CD4-positive, CD25-positive, alpha-beta regulatory T cell (primary cell): ENCODE results near the gene THOC5. TPM values are rescaled to one million over a fixed set of nuclear protein-coding genes. Genes with fewer than 3 reads are reported as not detected.

Experiments
- ATAC-seq, 2 donors: fragments of 150-1000 bp; cut with Tn5 transposase; one replicate each; pipeline ENCODE4 v1.10.0; 2021; ENCODE audit warnings: low read depth in 2 of 2, moderate number of reproducible peaks in 2 of 2, moderate library complexity in 1 of 2
- DNase-seq, 3 donors: peaks; one replicate each; pipeline versions ENCODE4 v3.0.0 to v3.0.0-alpha.2; 2012 to 2022; ENCODE audit warnings: mixed read lengths in 1 of 3
- H3K27ac ChIP-seq: one replicate; pipeline ENCODE4 v1.7.0; 2013; ENCODE audit warnings: mild to moderate bottlenecking, low read length; ENCODE audit not compliant: insufficient read depth, poor library complexity, severe bottlenecking
- H3K27me3 ChIP-seq: one replicate; pipeline ENCODE4 v1.7.0; 2013; ENCODE audit warnings: low read length; ENCODE audit not compliant: control insufficient read depth, insufficient read depth
- H3K36me3 ChIP-seq: one replicate; pipeline ENCODE4 v1.7.0; 2013; ENCODE audit warnings: mild to moderate bottlenecking, low read length, moderate library complexity; ENCODE audit not compliant: control insufficient read depth, insufficient read depth
- H3K4me1 ChIP-seq: 2 replicates; pipeline ENCODE4 v1.7.0; 2013; ENCODE audit warnings: mild to moderate bottlenecking, low read length; ENCODE audit not compliant: insufficient read depth, control insufficient read depth, poor library complexity, severe bottlenecking
- H3K4me3 ChIP-seq: one replicate; pipeline ENCODE4 v1.7.0; 2013; ENCODE audit warnings: low read depth, mild to moderate bottlenecking, low read length, moderate library complexity
- H3K9me3 ChIP-seq, 2 experiments: 1 replicate in 1 of 2; 2 replicates in 1 of 2; pipeline ENCODE4 v1.7.0; 2013; ENCODE audit warnings: low read length in 2 of 2, mild to moderate bottlenecking in 1 of 2, moderate library complexity in 1 of 2; ENCODE audit not compliant: control insufficient read depth in 2 of 2
- H3K27ac Mint-ChIP-seq, 3 donors: one replicate each; pipeline ENCODE4 v1.8.0; 2020 to 2022; ENCODE audit warnings: mild to moderate bottlenecking in 3 of 3, mixed read lengths in 3 of 3, moderate library complexity in 2 of 3
- H3K27me3 Mint-ChIP-seq: one replicate; pipeline ENCODE4 v1.8.0; 2022; ENCODE audit warnings: mild to moderate bottlenecking, mixed read lengths
- H3K36me3 Mint-ChIP-seq: one replicate; pipeline ENCODE4 v1.8.0; 2020; ENCODE audit warnings: mixed read lengths
- H3K4me1 Mint-ChIP-seq, 4 donors: one replicate each; pipeline ENCODE4 v1.8.0; 2020 to 2022; ENCODE audit warnings: mixed read lengths in 4 of 4, mild to moderate bottlenecking in 1 of 4
- H3K4me3 Mint-ChIP-seq, 4 donors: one replicate each; pipeline ENCODE4 v1.8.0; 2020 to 2022; ENCODE audit warnings: mild to moderate bottlenecking in 4 of 4, mixed read lengths in 4 of 4, moderate library complexity in 3 of 4
- H3K9me3 Mint-ChIP-seq, 7 donors: one replicate each; pipeline ENCODE4 v1.8.0; 2020 to 2022; ENCODE audit warnings: mixed read lengths in 7 of 7, mild to moderate bottlenecking in 3 of 7, moderate library complexity in 2 of 7
- polyA plus RNA-seq, 4 donors: library from polyadenylated mRNA; unstranded; fragments of 300-500 nt; fragmentation: Illumina TruSeq; gene quantifications; one replicate each; pipeline ENCODE4 v1.2.3, GENCODE V29; 2021
- total RNA-seq: library from RNA; stranded (reverse); gene quantifications from one replicate; pipeline ENCODE4 v1.2.3, GENCODE V29; 2022

Gene THOC5
- total and polyA plus RNA-seq, 5 donors from 2014 or later = 27.8 to 54.0 (median 32.5) TPM

DNA sequence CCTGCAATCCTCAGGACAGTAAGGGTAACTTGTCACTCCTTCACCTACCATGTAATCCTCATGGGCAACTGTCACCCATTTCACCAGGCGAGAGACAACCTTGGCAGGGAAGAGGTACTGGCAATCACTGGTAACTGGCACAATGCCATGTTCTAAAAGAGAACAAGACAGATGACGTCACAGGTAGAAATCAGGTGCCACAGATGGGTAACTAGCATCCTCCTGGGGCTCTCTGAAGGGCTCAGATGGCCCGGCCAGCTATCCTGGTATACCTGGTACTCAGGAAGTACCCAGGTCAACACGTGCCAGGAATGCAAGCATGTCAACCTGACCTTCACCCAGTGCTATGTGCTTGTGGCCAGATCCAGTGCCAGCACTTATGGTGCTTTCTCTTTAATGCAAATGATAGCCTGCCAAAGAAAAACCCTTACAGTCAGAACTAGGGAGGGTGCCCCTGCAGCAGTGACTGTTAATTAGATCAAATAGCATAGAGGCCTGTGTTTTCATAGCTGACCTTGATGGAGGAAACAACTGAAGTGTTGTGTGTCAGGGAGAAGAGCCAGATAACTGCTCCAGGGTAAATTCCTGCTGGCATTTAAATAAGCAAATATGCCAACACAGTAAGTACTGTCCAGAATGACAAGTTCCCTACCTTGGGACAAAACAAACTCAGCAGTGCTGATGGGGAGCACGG, 36.2 kb downstream of the THOC5 start:
- Mint-ChIP-seq H3K4me1 (no peaks in the 10 kb centered on the region), H3K27ac (peak overlapping the region in 1 of 3 donors; percentile 8), H3K9me3 (no peaks in the 10 kb centered on the region), H3K27me3 (no peaks in the 10 kb centered on the region), H3K4me3 (no peak overlapping the region), H3K36me3 (peaks cover 45% of the 10 kb centered on the region)
- H3K9me3 ChIP-seq = no peaks in the 10 kb centered on the region
- H3K4me1 ChIP-seq = no peaks in the 10 kb centered on the region
- peaks cover 72% of the 10 kb centered on the region for H3K36me3 ChIP-seq
- no peak for DNase-seq
- H3K27ac ChIP-seq = no peak overlapping the region
- no peaks in the 10 kb centered on the region for H3K27me3 ChIP-seq
- H3K4me3 ChIP-seq = no peak overlapping the region
- ATAC-seq = no peak

DNA sequence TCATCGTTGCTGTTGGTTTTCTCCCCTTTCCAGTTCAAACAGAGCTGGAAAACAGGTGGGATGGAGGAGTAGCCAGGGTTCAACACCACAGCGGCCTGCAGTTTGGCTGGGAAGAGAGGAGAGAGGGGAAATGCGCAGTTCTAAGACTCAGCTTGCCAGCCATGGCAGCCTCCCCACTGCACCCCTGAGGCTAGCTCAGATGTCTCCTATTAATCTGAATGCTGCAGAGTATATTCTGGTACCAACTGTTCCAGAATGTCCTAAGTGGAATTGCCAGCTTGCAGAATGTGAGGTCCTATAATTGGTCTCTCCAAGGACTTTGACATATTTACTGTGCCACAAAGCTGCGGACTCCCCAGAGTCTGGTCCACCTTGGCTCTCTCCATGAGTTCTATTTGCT, 41.5 kb downstream of the THOC5 start:
- Mint-ChIP-seq H3K4me3 (no peak overlapping the region), H3K27me3 (no peaks in the 10 kb centered on the region), H3K27ac (no peak overlapping the region), H3K4me1 (no peaks in the 10 kb centered on the region), H3K36me3 (peaks cover 44% of the 10 kb centered on the region), H3K9me3 (no peaks in the 10 kb centered on the region)
- Histone ChIP-seq H3K36me3 (peaks cover 76% of the 10 kb centered on the region), H3K27me3 (no peaks in the 10 kb centered on the region), H3K4me1 (no peaks in the 10 kb centered on the region), H3K4me3 (no peak overlapping the region), H3K9me3 (no peaks in the 10 kb centered on the region), H3K27ac (no peak overlapping the region)
- no peak for DNase-seq
- no peak for ATAC-seq

DNA sequence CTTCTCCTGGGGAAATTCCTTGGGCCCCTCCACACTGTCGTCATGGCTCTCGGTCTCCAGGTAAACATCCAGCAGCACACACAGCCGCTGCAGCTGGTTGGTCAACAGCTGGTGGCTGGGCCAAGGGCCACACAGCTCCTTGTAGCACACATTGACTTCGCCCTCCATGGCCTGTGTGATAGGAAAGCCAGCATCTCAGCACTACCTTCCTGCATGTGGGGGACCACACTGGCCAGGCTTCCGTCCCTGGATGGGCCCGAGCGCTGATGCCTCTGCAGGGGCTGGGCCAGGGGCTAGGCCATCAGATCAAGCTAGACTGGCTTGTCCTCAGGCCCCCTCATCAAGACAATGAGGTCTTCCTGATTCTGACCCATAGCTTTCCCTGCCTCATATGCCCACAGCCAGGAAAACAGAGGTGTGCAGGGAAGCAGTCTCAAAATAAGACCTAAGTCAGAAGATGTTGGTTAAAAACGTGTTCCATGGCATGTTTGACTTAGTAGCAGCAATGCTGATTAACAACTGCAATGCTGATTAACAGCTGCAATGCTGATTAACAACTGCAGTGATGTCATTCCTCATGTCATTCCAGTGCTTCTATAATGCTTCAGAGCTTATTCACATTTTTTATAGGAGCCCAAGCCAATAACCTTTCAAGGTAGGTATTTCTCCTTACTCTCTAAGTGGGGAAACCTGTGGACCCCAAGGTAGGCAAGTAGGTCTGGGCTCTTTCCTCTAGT, 42.3 kb downstream of the THOC5 start:
- Mint-ChIP-seq H3K9me3 (no peaks in the 10 kb centered on the region), H3K36me3 (peaks cover 43% of the 10 kb centered on the region), H3K4me1 (no peaks in the 10 kb centered on the region), H3K27me3 (no peaks in the 10 kb centered on the region), H3K27ac (no peak overlapping the region), H3K4me3 (no peak overlapping the region)
- peaks cover 76% of the 10 kb centered on the region for H3K36me3 ChIP-seq
- H3K4me1 ChIP-seq = no peaks in the 10 kb centered on the region
- ATAC-seq = no peak
- H3K9me3 ChIP-seq = no peaks in the 10 kb centered on the region
- no peak overlapping the region for H3K27ac ChIP-seq
- DNase-seq = no peak
- no peak overlapping the region for H3K4me3 ChIP-seq
- no peaks in the 10 kb centered on the region for H3K27me3 ChIP-seq

DNA sequence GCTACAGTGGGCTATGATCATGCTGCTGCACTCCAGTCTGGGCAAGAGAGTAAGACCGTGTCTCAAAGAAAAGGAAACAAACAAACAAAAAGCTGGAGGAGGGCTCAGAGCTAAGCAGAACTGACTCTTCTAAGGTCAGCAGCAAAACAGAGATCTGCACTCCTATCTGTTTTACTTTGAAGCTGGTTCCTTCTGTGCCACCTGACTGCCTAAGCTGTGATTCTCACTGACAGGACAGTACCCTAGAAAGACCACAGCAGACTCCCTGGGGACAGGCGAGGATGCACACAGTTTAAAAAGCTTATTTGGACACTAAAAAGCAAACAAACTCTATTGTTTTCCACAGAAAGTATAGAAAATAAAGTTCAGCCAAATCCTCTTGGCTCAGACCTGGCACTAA, 43.0 kb downstream of the THOC5 start:
- H3K27ac ChIP-seq = no peak overlapping the region
- H3K4me3 ChIP-seq = no peak overlapping the region
- peaks cover 73% of the 10 kb centered on the region for H3K36me3 ChIP-seq
- Mint-ChIP-seq H3K27me3 (no peaks in the 10 kb centered on the region), H3K4me3 (no peak overlapping the region), H3K9me3 (no peaks in the 10 kb centered on the region), H3K27ac (peak overlapping the region in 1 of 3 donors; percentile 58), H3K36me3 (peaks cover 39% of the 10 kb centered on the region), H3K4me1 (no peaks in the 10 kb centered on the region)
- H3K27me3 ChIP-seq = no peaks in the 10 kb centered on the region
- no peak for DNase-seq
- no peaks in the 10 kb centered on the region for H3K4me1 ChIP-seq
- H3K9me3 ChIP-seq = no peaks in the 10 kb centered on the region
- ATAC-seq = no peak

DNA sequence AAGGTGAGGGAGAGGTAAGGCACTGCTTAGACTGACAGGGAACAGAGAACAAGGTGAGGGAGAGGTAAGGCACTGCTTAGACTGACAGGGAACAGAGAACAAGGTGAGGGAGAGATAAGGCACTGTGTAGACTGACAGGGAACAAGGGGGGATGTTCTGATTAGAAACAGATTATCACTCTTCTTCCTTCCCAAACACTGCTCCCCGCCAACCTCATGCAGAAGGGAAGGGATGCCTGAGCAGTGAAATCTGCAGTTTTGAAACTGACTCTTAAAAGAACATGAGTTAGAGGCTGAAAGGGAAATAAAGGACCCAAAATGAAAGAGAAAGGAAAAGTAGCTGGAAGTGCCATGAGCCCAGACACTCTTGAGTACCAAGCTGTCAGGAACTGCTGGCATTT, 43.7 kb downstream of the THOC5 start:
- Mint-ChIP-seq H3K4me3 (no peak overlapping the region), H3K27ac (peak overlapping the region in 1 of 3 donors; percentile 17), H3K9me3 (no peaks in the 10 kb centered on the region), H3K27me3 (no peaks in the 10 kb centered on the region), H3K36me3 (peaks cover 36% of the 10 kb centered on the region), H3K4me1 (no peaks in the 10 kb centered on the region)
- ATAC-seq = no peak
- peak in 1 of 3 donors; percentile 7 for DNase-seq
- Histone ChIP-seq H3K4me3 (no peak overlapping the region), H3K9me3 (no peaks in the 10 kb centered on the region), H3K4me1 (no peaks in the 10 kb centered on the region), H3K27ac (no peak overlapping the region), H3K36me3 (peaks cover 72% of the 10 kb centered on the region), H3K27me3 (no peaks in the 10 kb centered on the region)

DNA sequence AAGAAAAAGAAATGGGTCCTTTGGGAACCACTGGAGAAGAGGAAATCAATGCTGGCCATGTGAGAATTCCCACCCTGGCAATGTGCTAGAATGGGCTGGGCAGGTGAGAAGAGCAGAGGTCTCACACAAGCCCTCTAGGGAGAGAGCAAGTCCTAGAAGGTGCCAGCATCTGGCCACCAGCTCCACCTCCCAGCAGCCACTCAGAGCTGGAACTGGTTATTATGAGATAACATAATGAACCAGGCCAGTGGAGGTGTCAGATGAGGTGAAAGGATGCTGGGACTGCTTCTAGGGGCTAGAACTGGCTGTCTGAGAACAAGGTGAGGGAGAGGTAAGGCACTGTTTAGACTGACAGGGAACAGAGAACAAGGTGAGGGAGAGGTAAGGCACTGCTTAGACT, 44.3 kb downstream of the THOC5 start:
- H3K9me3 Mint-ChIP-seq = no peaks in the 10 kb centered on the region
- H3K27ac Mint-ChIP-seq = no peak overlapping the region
- Histone ChIP-seq H3K27ac (no peak overlapping the region), H3K36me3 (peaks cover 72% of the 10 kb centered on the region), H3K27me3 (no peaks in the 10 kb centered on the region), H3K4me3 (no peak overlapping the region), H3K9me3 (no peaks in the 10 kb centered on the region), H3K4me1 (no peaks in the 10 kb centered on the region)
- H3K4me1 Mint-ChIP-seq = no peaks in the 10 kb centered on the region
- ATAC-seq (no peak), DNase-seq (no peak)
- no peaks in the 10 kb centered on the region for H3K27me3 Mint-ChIP-seq
- no peak overlapping the region for H3K4me3 Mint-ChIP-seq
- H3K36me3 Mint-ChIP-seq = peaks cover 36% of the 10 kb centered on the region

DNA sequence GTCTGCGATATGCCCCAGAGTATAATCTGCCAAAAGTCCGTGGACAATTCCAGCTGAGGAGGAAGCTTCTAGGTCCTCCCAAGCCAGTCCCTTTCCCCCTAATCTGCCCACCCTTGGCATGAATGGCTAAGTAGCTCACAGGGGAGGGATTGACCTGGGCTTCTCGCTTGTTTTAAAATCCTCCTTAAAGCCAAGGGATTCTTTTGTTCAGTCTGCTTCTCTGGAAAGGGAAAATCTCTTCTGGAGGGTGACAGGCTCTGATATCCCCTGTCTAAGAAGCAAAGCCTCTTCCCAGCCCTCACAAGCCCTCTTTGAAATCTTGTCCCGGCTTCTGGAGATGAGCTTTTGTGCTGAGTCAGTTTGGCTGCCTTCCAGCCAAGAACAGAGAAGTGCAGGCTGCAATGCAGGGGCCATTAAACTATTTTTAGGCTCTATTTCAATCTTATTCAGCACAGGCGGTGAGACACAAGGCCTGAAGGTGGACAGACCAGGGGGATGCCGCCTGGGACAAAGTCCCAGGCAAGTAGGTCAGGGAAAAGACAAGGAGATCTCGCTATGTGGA, 49.7 kb downstream of the THOC5 start:
- Mint-ChIP-seq H3K4me3 (no peak overlapping the region), H3K9me3 (no peaks in the 10 kb centered on the region), H3K27me3 (no peaks in the 10 kb centered on the region), H3K36me3 (peaks cover 22% of the 10 kb centered on the region), H3K27ac (no peak overlapping the region), H3K4me1 (no peaks in the 10 kb centered on the region)
- Histone ChIP-seq H3K27me3 (no peaks in the 10 kb centered on the region), H3K9me3 (no peaks in the 10 kb centered on the region), H3K4me1 (no peaks in the 10 kb centered on the region), H3K27ac (no peak overlapping the region), H3K4me3 (no peak overlapping the region), H3K36me3 (peaks cover 32% of the 10 kb centered on the region)
- DNase-seq (no peak), ATAC-seq (no peak)
